CD14-positive monocyte (primary cell): ENCODE data around the gene CNOT2. TPM values are rescaled to one million over a fixed set of nuclear protein-coding genes. Genes with fewer than 3 reads are reported as not detected.

Experiments
- DNase-seq, 3 donors: peaks; one replicate each; pipeline ENCODE4 v3.0.0-alpha.2; 2011 to 2022
- H2AFZ ChIP-seq: 2 replicates; pipeline ENCODE4 v1.6.0; 2012; ENCODE audit warnings: mild to moderate bottlenecking, low read depth, low read length, inconsistent platforms; ENCODE audit not compliant: insufficient read depth, poor library complexity, severe bottlenecking
- H3K27ac ChIP-seq, 2 donors: 1 replicate in 1 of 2; 2 replicates in 1 of 2; pipeline ENCODE4 v1.5.1; 2012 to 2013; ENCODE audit warnings: low read length in 2 of 2, control low read depth in 1 of 2, inconsistent platforms in 1 of 2, low read depth in 1 of 2, mild to moderate bottlenecking in 1 of 2
- H3K27me3 ChIP-seq, 2 donors: one replicate each; pipeline versions ENCODE4 v1.6.0 to v1.6.1; 2011 to 2013; ENCODE audit warnings: low read length in 2 of 2; ENCODE audit not compliant: control insufficient read depth in 2 of 2, insufficient read depth in 2 of 2
- H3K36me3 ChIP-seq, 2 donors: replicated peaks in 1 of 2; 1 replicate in 1 of 2; 2 replicates in 1 of 2; pipeline versions ENCODE4 v1.5.1 to v1.6.1; 2012 to 2013; ENCODE audit warnings: low read length in 2 of 2, control low read depth in 1 of 2, inconsistent platforms in 1 of 2, mild to moderate bottlenecking in 1 of 2; ENCODE audit not compliant: insufficient read depth in 2 of 2, control insufficient read depth in 1 of 2
- H3K4me1 ChIP-seq, 2 donors: 1 replicate in 1 of 2; 2 replicates in 1 of 2; pipeline versions ENCODE4 v1.5.1 to v1.6.1; 2012 to 2013; ENCODE audit warnings: low read length in 2 of 2, control low read depth in 1 of 2, inconsistent platforms in 1 of 2, mild to moderate bottlenecking in 1 of 2, moderate library complexity in 1 of 2; ENCODE audit not compliant: insufficient read depth in 2 of 2, control insufficient read depth in 1 of 2
- H3K4me2 ChIP-seq: replicated peaks from 2 replicates; pipeline ENCODE3; 2012; ENCODE audit warnings: low read length, moderate library complexity, mild to moderate bottlenecking; ENCODE audit not compliant: poor library complexity, severe bottlenecking; ENCODE audit errors: extremely low read depth
- H3K4me3 ChIP-seq, 3 experiments: fragments of 200-600 bp in 1 of 3; sonication (generic) in 1 of 3; replicated peaks in 1 of 3; 1 replicate in 2 of 3; 2 replicates in 1 of 3; pipeline ENCODE4 v1.5.1; 2011 to 2013; ENCODE audit warnings: low read length in 3 of 3, mild to moderate bottlenecking in 3 of 3, control low read depth in 2 of 3, low read depth in 2 of 3, inconsistent platforms in 1 of 3, moderate library complexity in 1 of 3
- H3K79me2 ChIP-seq: 2 replicates; pipeline ENCODE4 v1.6.0; 2012; ENCODE audit warnings: mild to moderate bottlenecking, control low read depth, inconsistent platforms, low read length, moderate library complexity; ENCODE audit not compliant: insufficient read depth
- H3K9ac ChIP-seq: 2 replicates; pipeline ENCODE4 v1.6.0; 2017; ENCODE audit warnings: low read length, mild to moderate bottlenecking; ENCODE audit not compliant: insufficient read depth, poor library complexity, severe bottlenecking
- H3K9me3 ChIP-seq, 2 donors: replicated peaks in 1 of 2; 1 replicate in 1 of 2; 2 replicates in 1 of 2; pipeline versions ENCODE4 v1.5.1 to v1.6.1; 2012 to 2013; ENCODE audit warnings: low read length in 2 of 2, control low read depth in 1 of 2; ENCODE audit not compliant: control insufficient read depth in 1 of 2, insufficient read depth in 1 of 2
- H4K20me1 ChIP-seq: 2 replicates; pipeline ENCODE4 v1.6.0; 2012; ENCODE audit warnings: mild to moderate bottlenecking, low read length, control low read depth, moderate library complexity; ENCODE audit not compliant: insufficient read depth
- H3K27ac Mint-ChIP-seq, 7 donors: one replicate each; pipeline ENCODE4 v1.8.0; 2020; ENCODE audit warnings: mild to moderate bottlenecking in 7 of 7, mixed read lengths in 7 of 7, moderate library complexity in 6 of 7, inconsistent platforms in 2 of 7
- H3K27me3 Mint-ChIP-seq, 3 donors: one replicate each; pipeline ENCODE4 v1.8.0; 2021 to 2022; ENCODE audit warnings: low read depth in 3 of 3, mild to moderate bottlenecking in 3 of 3, mixed read lengths in 3 of 3, moderate library complexity in 3 of 3, inconsistent platforms in 1 of 3
- H3K36me3 Mint-ChIP-seq, 2 donors: one replicate each; pipeline ENCODE4 v1.8.0; 2020; ENCODE audit warnings: mixed read lengths in 2 of 2, inconsistent platforms in 1 of 2, mild to moderate bottlenecking in 1 of 2
- H3K4me1 Mint-ChIP-seq: one replicate; pipeline ENCODE4 v1.8.0; 2020; ENCODE audit warnings: mild to moderate bottlenecking, mixed read lengths
- H3K4me3 Mint-ChIP-seq, 2 donors: one replicate each; pipeline ENCODE4 v1.8.0; 2020; ENCODE audit warnings: mild to moderate bottlenecking in 2 of 2, mixed read lengths in 2 of 2, moderate library complexity in 1 of 2
- H3K9me3 Mint-ChIP-seq, 7 donors: one replicate each; pipeline ENCODE4 v1.8.0; 2020 to 2022; ENCODE audit warnings: mixed read lengths in 7 of 7, mild to moderate bottlenecking in 6 of 7, moderate library complexity in 6 of 7, inconsistent platforms in 2 of 7
- CTCF ChIP-seq: fragments of 200-600 bp; IDR thresholded peaks from one replicate; pipeline ENCODE4 v1.8.0; 2022; ENCODE audit warnings: antibody characterized with exemption, mild to moderate bottlenecking
- WGBS: methylation state at CpG from one replicate; pipeline ENCODE4 v1.1.5; 2013; ENCODE audit warnings: missing lambda C conversion rate; ENCODE audit not compliant: insufficient coverage; 5-methylcytosine and 5-hydroxymethylcytosine counted together
- intact Hi-C, 2 donors: fragments of 100-400 bp; cut with micrococcal nuclease; formaldehyde crosslinking; loops; one replicate each; pipeline versions ENCODE4 v1.15.0 to v1.15.1; 2023
- polyA plus RNA-seq, 3 donors: library from polyadenylated mRNA; depleted of rRNA in 1 of 3; unstranded in 2 of 3; stranded (reverse) in 1 of 3; fragments of 300-500 nt in 2 of 3; fragments of >200 nt in 1 of 3; fragmentation: Illumina TruSeq in 2 of 3; gene quantifications; 1 replicate in 2 of 3; 2 replicates in 1 of 3; pipeline ENCODE4 v1.2.3, GENCODE V29; 2012 to 2021

CNOT2 gene
- polyA plus RNA-seq, 3 donors = 49.8 to 77.2 (median 72.7) TPM

- H3K27ac Mint-ChIP-seq = no peak overlapping the region
- Histone ChIP-seq H4K20me1 (peaks cover 100% of the 10 kb centered on the region), H3K27me3 (no peaks in the 10 kb centered on the region), H3K9ac (no peak overlapping the region), H3K79me2 (peaks cover 100% of the 10 kb centered on the region), H2AFZ (no peak overlapping the region), H3K4me2 (no peak overlapping the region), H3K4me1 (peaks cover 0 to 4% of the 10 kb centered on the region in 2 donors), H3K27ac (no peak overlapping the region), H3K36me3 (no peaks in the 10 kb centered on the region), H3K4me3 (no peak overlapping the region), H3K9me3 (no peaks in the 10 kb centered on the region)
- H3K4me3 Mint-ChIP-seq = no peak overlapping the region
- WGBS = 100% methylated on average over 1 of the region's 4 CpGs
- DNase-seq = no peak
- H3K9me3 Mint-ChIP-seq = peaks cover 0 to 3% (median 0%) of the 10 kb centered on the region in 7 donors
- intact Hi-C loops = no loop called here
- TF ChIP-seq CTCF = no peak
- H3K36me3 Mint-ChIP-seq = peaks cover 3 to 22% of the 10 kb centered on the region in 2 donors
- peaks cover 0 to 2% (median 0%) of the 10 kb centered on the region in 3 donors for H3K27me3 Mint-ChIP-seq
- H3K4me1 Mint-ChIP-seq = peaks cover 22% of the 10 kb centered on the region
Observed at GRCh38 chr12:70252832-70253231, 9.6 kb downstream of the CNOT2 start.

GRCh38 chr12:70254225-70254624 is 11.0 kb downstream of the CNOT2 start:
- peaks cover 0 to 2% (median 0%) of the 10 kb centered on the region in 3 donors for H3K27me3 Mint-ChIP-seq
- TF ChIP-seq CTCF = no peak
- H3K4me3 ChIP-seq = no peak overlapping the region
- H3K27ac ChIP-seq = no peak overlapping the region
- H2AFZ ChIP-seq = no peak overlapping the region
- no peaks in the 10 kb centered on the region for H3K27me3 ChIP-seq
- peaks cover 3 to 14% of the 10 kb centered on the region in 2 donors for H3K36me3 Mint-ChIP-seq
- peaks cover 0 to 3% (median 0%) of the 10 kb centered on the region in 7 donors for H3K9me3 Mint-ChIP-seq
- no peaks in the 10 kb centered on the region for H3K36me3 ChIP-seq
- whole genome bisulfite sequencing = 100% methylated on average over 3 of the region's 5 CpGs
- peaks cover 17% of the 10 kb centered on the region for H3K4me1 Mint-ChIP-seq
- H3K9ac ChIP-seq = no peak overlapping the region
- H3K4me1 ChIP-seq = no peaks in the 10 kb centered on the region
- DNase-seq = no peak
- H3K4me3 Mint-ChIP-seq = no peak overlapping the region
- H3K9me3 ChIP-seq = no peaks in the 10 kb centered on the region
- no peak overlapping the region for H3K27ac Mint-ChIP-seq
- H4K20me1 ChIP-seq = peaks cover 100% of the 10 kb centered on the region
- intact Hi-C loops = no loop called here
- H3K79me2 ChIP-seq = peaks cover 100% of the 10 kb centered on the region
- no peak overlapping the region for H3K4me2 ChIP-seq
